Activated CD8-positive, alpha-beta T cell treated with anti-CD3 and anti-CD28 coated beads, Interleukin-2, amount 10 ng/mL, durations not matched to agents 7 days and 5 days (primary cell): ENCODE results near the gene SLC30A3. TPM values are rescaled to one million over a fixed set of nuclear protein-coding genes. Genes with fewer than 3 reads are reported as not detected.
"Not testable (repeated sequence)": the region's sequence is repeated elsewhere in the genome, so short reads cannot be mapped to it uniquely, and the experiment has no call there.

ENCODE experiments used
- ATAC-seq: fragments of 150-1000 bp; cut with Tn5 transposase; one replicate; pipeline ENCODE4 v1.10.0; 2021; ENCODE audit warnings: moderate library complexity
- CTCF ChIA-PET: fragments of 350-600 bp; sonication (Branson Sonifier 250); formaldehyde crosslinking; loops from one replicate; lab custom pipeline; 2021; ENCODE audit warnings: antibody characterized with exemption; lab: Charles Lee
- POLR2A ChIA-PET: fragments of 350-600 bp; sonication (Branson Sonifier 250); formaldehyde crosslinking; loops from one replicate; lab custom pipeline; 2021; ENCODE audit warnings: antibody characterized with exemption; lab: Charles Lee
- DNase-seq: peaks from one replicate; pipeline ENCODE4 v3.0.0-alpha.2; 2020
- H3K27ac Mint-ChIP-seq: one replicate; pipeline ENCODE4 v1.8.0; 2021; ENCODE audit warnings: mild to moderate bottlenecking, mixed read lengths
- H3K27me3 Mint-ChIP-seq: one replicate; pipeline ENCODE4 v1.8.0; 2021; ENCODE audit warnings: low read depth, mixed read lengths
- H3K36me3 Mint-ChIP-seq: one replicate; pipeline ENCODE4 v1.8.0; 2021; ENCODE audit warnings: low read depth, mixed read lengths
- H3K4me1 Mint-ChIP-seq: one replicate; pipeline ENCODE4 v1.8.0; 2021; ENCODE audit warnings: low read depth, mixed read lengths
- H3K4me3 Mint-ChIP-seq: one replicate; pipeline ENCODE4 v1.8.0; 2021; ENCODE audit warnings: mild to moderate bottlenecking, mixed read lengths
- H3K9me3 Mint-ChIP-seq: one replicate; pipeline ENCODE4 v1.8.0; 2022; ENCODE audit warnings: mixed read lengths; ENCODE audit not compliant: insufficient read depth
- total RNA-seq, 2 experiments: library from RNA; stranded (reverse); gene quantifications; one replicate each; pipeline ENCODE4 v1.2.3, GENCODE V29; 2021

Gene SLC30A3
- total RNA-seq, 2 experiments from 2014 or later = not detected

- ChIA-PET POLR2A (no interaction called here), CTCF (interaction anchor here (0.7 to 5.0 kb wide), 6 partner anchors 7 to 145 kb away, joined by 3 to 74 read pairs (median 11); partner anchors contain the start of genes SLC30A3, TRIM54 and ZNF513)
- no peak overlapping the region for H3K27ac Mint-ChIP-seq
- peaks cover 2% of the 10 kb centered on the region for H3K36me3 Mint-ChIP-seq
- H3K4me1 Mint-ChIP-seq = peaks cover 13% of the 10 kb centered on the region
- no peaks in the 10 kb centered on the region for H3K9me3 Mint-ChIP-seq
- DNase-seq (no peak), ATAC-seq (no peak)
- H3K27me3 Mint-ChIP-seq = peaks cover 4% of the 10 kb centered on the region
- no peak overlapping the region for H3K4me3 Mint-ChIP-seq
Observed at GRCh38 chr2:27304488-27305240, 41.8 kb upstream of the SLC30A3 start.

GRCh38 chr2:27303093-27304025 lies 40.5 kb upstream of the SLC30A3 start:
- ChIA-PET POLR2A (interaction anchor here (0.6 to 1.8 kb wide), 3 partner anchors 15 to 170 kb away, joined by 3 to 6 read pairs (median 5); partner anchors contain the start of gene MPV17), CTCF (interaction anchor here (0.6 to 5.0 kb wide), 52 partner anchors 9 to 532 kb away, joined by 3 to 74 read pairs (median 6); partner anchors contain the start of genes ABHD1, KHK, MPV17 and NRBP1)
- Mint-ChIP-seq H3K4me3 (peak overlapping the region; percentile 56), H3K36me3 (no peaks in the 10 kb centered on the region), H3K27me3 (peaks cover 4% of the 10 kb centered on the region), H3K4me1 (peaks cover 13% of the 10 kb centered on the region), H3K27ac (peak overlapping the region; percentile 58), H3K9me3 (no peaks in the 10 kb centered on the region)
- ATAC-seq (peak; percentile 57), DNase-seq (peak; percentile 66)

- POLR2A ChIA-PET = interaction anchor here (0.6 kb wide), 1 partner anchor 29 kb away, joined by 3 read pairs; no protein-coding TSS in a partner anchor
- not testable (repeated sequence) for H3K27me3 Mint-ChIP-seq, H3K4me1 Mint-ChIP-seq, H3K4me3 Mint-ChIP-seq, ATAC-seq, H3K9me3 Mint-ChIP-seq, DNase-seq, H3K27ac Mint-ChIP-seq, H3K36me3 Mint-ChIP-seq
- CTCF ChIA-PET = interaction anchor here (0.6 to 5.0 kb wide), 7 partner anchors 9 to 213 kb away, joined by 3 to 74 read pairs (median 4); partner anchors contain the start of genes SLC30A3 and TRIM54
Observed at GRCh38 chr2:27300606-27301005, 37.8 kb upstream of the SLC30A3 start.

GRCh38 chr2:27298391-27299080 lies 35.7 kb upstream of the SLC30A3 start:
- H3K4me3 Mint-ChIP-seq = no peak overlapping the region
- no peaks in the 10 kb centered on the region for H3K27me3 Mint-ChIP-seq
- H3K4me1 Mint-ChIP-seq = peaks cover 5% of the 10 kb centered on the region
- no peaks in the 10 kb centered on the region for H3K9me3 Mint-ChIP-seq
- DNase-seq = no peak
- no peak overlapping the region for H3K27ac Mint-ChIP-seq
- CTCF ChIA-PET = no interaction called here
- POLR2A ChIA-PET = no interaction called here
- H3K36me3 Mint-ChIP-seq = no peaks in the 10 kb centered on the region
- ATAC-seq = no peak

GRCh38 chr2:27297195-27297594 lies 34.3 kb upstream of the SLC30A3 start:
- Mint-ChIP-seq H3K4me3 (no peak overlapping the region), H3K4me1 (no peaks in the 10 kb centered on the region), H3K27me3 (peaks cover 8% of the 10 kb centered on the region), H3K27ac (no peak overlapping the region), H3K9me3 (no peaks in the 10 kb centered on the region), H3K36me3 (no peaks in the 10 kb centered on the region)
- ChIA-PET CTCF (interaction anchor here (0.9 to 2.4 kb wide), 3 partner anchors 17 to 81 kb away, joined by 3 to 11 read pairs (median 3); no protein-coding TSS in a partner anchor), POLR2A (no interaction called here)
- no peak for ATAC-seq
- no peak for DNase-seq

- no peak overlapping the region for H3K27ac Mint-ChIP-seq
- H3K36me3 Mint-ChIP-seq = no peaks in the 10 kb centered on the region
- no peak overlapping the region for H3K4me3 Mint-ChIP-seq
- no peaks in the 10 kb centered on the region for H3K9me3 Mint-ChIP-seq
- H3K27me3 Mint-ChIP-seq = peaks cover 14% of the 10 kb centered on the region
- CTCF ChIA-PET = interaction anchor here (0.9 to 2.4 kb wide), 3 partner anchors 17 to 81 kb away, joined by 3 to 11 read pairs (median 3); no protein-coding TSS in a partner anchor
- no peak for ATAC-seq
- POLR2A ChIA-PET = no interaction called here
- no peak for DNase-seq
- H3K4me1 Mint-ChIP-seq = no peaks in the 10 kb centered on the region
Observed at GRCh38 chr2:27296481-27296880, 33.6 kb upstream of the SLC30A3 start.

GRCh38 chr2:27294928-27295327 lies 32.1 kb upstream of the SLC30A3 start:
- peaks cover 15% of the 10 kb centered on the region for H3K27me3 Mint-ChIP-seq
- H3K4me1 Mint-ChIP-seq = peaks cover 2% of the 10 kb centered on the region
- ChIA-PET POLR2A (no interaction called here), CTCF (interaction anchor here (3.9 kb wide), 1 partner anchor 8 kb away, joined by 36 read pairs; no protein-coding TSS in a partner anchor)
- no peaks in the 10 kb centered on the region for H3K36me3 Mint-ChIP-seq
- no peak overlapping the region for H3K27ac Mint-ChIP-seq
- no peaks in the 10 kb centered on the region for H3K9me3 Mint-ChIP-seq
- no peak for ATAC-seq
- no peak overlapping the region for H3K4me3 Mint-ChIP-seq
- DNase-seq = no peak

- ATAC-seq (no peak), DNase-seq (no peak)
- H3K36me3 Mint-ChIP-seq = no peaks in the 10 kb centered on the region
- ChIA-PET CTCF (interaction anchor here (1.2 to 7.3 kb wide), 5 partner anchors 9 to 330 kb away, joined by 3 to 61 read pairs (median 4); partner anchors contain the start of gene TRIM54), POLR2A (interaction anchor here (0.9 kb wide), 1 partner anchor 31 kb away, joined by 3 read pairs; the partner anchor contains the start of gene MPV17)
- H3K27me3 Mint-ChIP-seq = peaks cover 27% of the 10 kb centered on the region
- no peak overlapping the region for H3K27ac Mint-ChIP-seq
- H3K4me3 Mint-ChIP-seq = no peak overlapping the region
- peaks cover 2% of the 10 kb centered on the region for H3K4me1 Mint-ChIP-seq
- no peaks in the 10 kb centered on the region for H3K9me3 Mint-ChIP-seq
Observed at GRCh38 chr2:27291865-27292264, 29.0 kb upstream of the SLC30A3 start.

- no peak overlapping the region for H3K4me3 Mint-ChIP-seq
- H3K4me1 Mint-ChIP-seq = peaks cover 2% of the 10 kb centered on the region
- no peaks in the 10 kb centered on the region for H3K36me3 Mint-ChIP-seq
- CTCF ChIA-PET = interaction anchor here (0.8 to 7.3 kb wide), 3 partner anchors 10 to 13 kb away, joined by 3 to 61 read pairs (median 23); partner anchors contain the start of gene TRIM54
- no peak for DNase-seq
- POLR2A ChIA-PET = no interaction called here
- no peak for ATAC-seq
- H3K9me3 Mint-ChIP-seq = no peaks in the 10 kb centered on the region
- H3K27ac Mint-ChIP-seq = no peak overlapping the region
- peaks cover 37% of the 10 kb centered on the region for H3K27me3 Mint-ChIP-seq
Observed at GRCh38 chr2:27290549-27290948, 27.7 kb upstream of the SLC30A3 start.

GRCh38 chr2:27288610-27289009 lies 25.8 kb upstream of the SLC30A3 start:
- Mint-ChIP-seq H3K4me3 (no peak overlapping the region), H3K27ac (no peak overlapping the region), H3K27me3 (peaks cover 49% of the 10 kb centered on the region), H3K36me3 (no peaks in the 10 kb centered on the region), H3K4me1 (peaks cover 2% of the 10 kb centered on the region), H3K9me3 (no peaks in the 10 kb centered on the region)
- CTCF ChIA-PET = interaction anchor here (0.7 to 7.3 kb wide), 4 partner anchors 8 to 23 kb away, joined by 3 to 61 read pairs (median 16); partner anchors contain the start of gene TRIM54
- DNase-seq (no peak), ATAC-seq (no peak)
- POLR2A ChIA-PET = no interaction called here
